SK-N-SH (cell line): Measurements from ENCODE around the gene COMMD7. TPM values are rescaled to one million over a fixed set of nuclear protein-coding genes. Genes with fewer than 3 reads are reported as not detected.

Experiments
- CTCF ChIA-PET: fragments of 300-600, 350-600 bp; formaldehyde crosslinking; extraction: SDS; loops from one replicate; lab custom pipeline; 2021; lab: Yijun Ruan, JAX
- POLR2A ChIA-PET: fragments of 350-600 bp; sonication (Branson Sonifier 250); formaldehyde crosslinking; extraction: SDS; loops from one replicate; lab custom pipeline; 2020; ENCODE audit warnings: antibody characterized with exemption, inconsistent platforms; lab: Yijun Ruan, JAX
- DNase-seq: peaks from one replicate; pipeline ENCODE4 v3.0.0; 2012
- H2AFZ ChIP-seq: fragments of 200-600 bp; sonication (generic); 2 replicates; pipeline ENCODE4 v1.8.1; 2016; ENCODE audit warnings: antibody characterized with exemption, mild to moderate bottlenecking, low read depth
- H3F3A ChIP-seq: fragments of 200-600 bp; sonication (generic); replicated peaks from 2 replicates; pipeline ENCODE3; 2016; ENCODE audit warnings: antibody characterized with exemption, mild to moderate bottlenecking; ENCODE audit not compliant: insufficient read depth
- H3K27ac ChIP-seq, 2 experiments: fragments of 200-500 bp in 1 of 2; fragments of 200-600 bp in 1 of 2; sonication (Bioruptor generic) in 1 of 2; sonication (generic), shearing (Covaris generic) in 1 of 2; 2 replicates each; pipeline versions ENCODE4 v1.5.1 to v1.6.1; 2014 to 2016; ENCODE audit warnings: low read depth in 2 of 2, inconsistent platforms in 1 of 2, low read length in 1 of 2, mild to moderate bottlenecking in 1 of 2, mixed read lengths in 1 of 2
- H3K27me3 ChIP-seq: fragments of 200-600 bp; sonication (generic), shearing (Covaris generic); 2 replicates; pipeline ENCODE4 v1.6.1; 2016; ENCODE audit warnings: mixed run types; ENCODE audit not compliant: insufficient read depth
- H3K36me3 ChIP-seq, 2 experiments: fragments of 200-500 bp in 1 of 2; fragments of 200-600 bp in 1 of 2; sonication (Bioruptor generic) in 1 of 2; sonication (generic) in 1 of 2; replicated peaks in 1 of 2; 2 replicates each; pipeline versions ENCODE3 to v1.5.1; 2014 to 2016; ENCODE audit warnings: low read length in 1 of 2, mild to moderate bottlenecking in 1 of 2; ENCODE audit not compliant: insufficient read depth in 2 of 2, control insufficient read depth in 1 of 2
- H3K4me1 ChIP-seq, 2 experiments: fragments of 200-500 bp in 1 of 2; fragments of 200-600 bp in 1 of 2; sonication (Bioruptor generic) in 1 of 2; sonication (generic), shearing (Covaris generic) in 1 of 2; 2 replicates each; pipeline versions ENCODE4 v1.5.1 to v1.6.1; 2014 to 2016; ENCODE audit warnings: low read depth in 1 of 2, low read length in 1 of 2, mixed run types in 1 of 2; ENCODE audit not compliant: insufficient read depth in 2 of 2, control insufficient read depth in 1 of 2
- H3K4me2 ChIP-seq: fragments of 200-600 bp; sonication (generic), shearing (Covaris generic); 2 replicates; pipeline ENCODE4 v1.6.1; 2017; ENCODE audit warnings: mixed run types
- H3K4me3 ChIP-seq, 2 experiments: fragments of 200-500 bp in 1 of 2; fragments of 200-600 bp in 1 of 2; sonication (Bioruptor generic) in 1 of 2; sonication (generic), shearing (Covaris generic) in 1 of 2; 2 replicates each; pipeline versions ENCODE4 v1.5.1 to v1.8.1; 2014 to 2016; ENCODE audit warnings: low read depth in 2 of 2, inconsistent platforms in 1 of 2, low read length in 1 of 2, mild to moderate bottlenecking in 1 of 2, mixed read lengths in 1 of 2, moderate library complexity in 1 of 2
- H3K79me2 ChIP-seq: fragments of 200-600 bp; sonication (generic); 2 replicates; pipeline ENCODE4 v1.8.1; 2017; ENCODE audit warnings: mild to moderate bottlenecking; ENCODE audit not compliant: insufficient read depth
- H3K9ac ChIP-seq: fragments of 200-600 bp; sonication (generic); 2 replicates; pipeline ENCODE4 v1.6.1; 2017; ENCODE audit warnings: mixed run types
- H3K9me2 ChIP-seq: fragments of 200-600 bp; sonication (generic); 2 replicates; pipeline ENCODE4 v1.6.1; 2017; ENCODE audit warnings: mixed run types
- H3K9me3 ChIP-seq: fragments of 200-600 bp; sonication (generic); 2 replicates; pipeline ENCODE4 v1.6.1; 2017; ENCODE audit warnings: mixed run types, mild to moderate bottlenecking, moderate library complexity
- H4K20me1 ChIP-seq: fragments of 200-600 bp; sonication (generic); 2 replicates; pipeline ENCODE4 v1.6.1; 2017; ENCODE audit warnings: mild to moderate bottlenecking, mixed run types; ENCODE audit not compliant: insufficient read depth
- CHD2 ChIP-seq: fragments of 150-350 bp; IDR thresholded peaks from 2 replicates; pipeline ENCODE4 v1.6.1; 2018; ENCODE audit warnings: low read length; ENCODE audit not compliant: partially characterized antibody
- ELF1 ChIP-seq: IDR thresholded peaks from 2 replicates; pipeline ENCODE4 v1.4.0; 2012
- EZH2phosphoT487 ChIP-seq: fragments of 200-600 bp; sonication (generic); IDR thresholded peaks from 2 replicates; pipeline ENCODE4 v1.6.1; 2017; ENCODE audit warnings: low read depth, mixed run types, mild to moderate bottlenecking, antibody characterized with exemption, moderate library complexity, borderline replicate concordance
- FOSL2 ChIP-seq: IDR thresholded peaks from 2 replicates; pipeline ENCODE4 v1.4.0; 2012; ENCODE audit warnings: low read depth, mild to moderate bottlenecking, moderate library complexity, borderline replicate concordance
- GATA2 ChIP-seq: sonication (generic); formaldehyde crosslinking; IDR thresholded peaks from 2 replicates; pipeline ENCODE4 v1.5.0; 2020; ENCODE audit warnings: mild to moderate bottlenecking, missing genetic modification reagents
- JUND ChIP-seq: IDR thresholded peaks from 2 replicates; pipeline ENCODE4 v1.4.0; 2012
- POLR2AphosphoS5 ChIP-seq: IDR thresholded peaks from 2 replicates; pipeline ENCODE4 v1.6.1; 2012; ENCODE audit warnings: low read depth, low read length
- RAD21 ChIP-seq: IDR thresholded peaks from 2 replicates; pipeline ENCODE4 v1.6.1; 2012; ENCODE audit warnings: mild to moderate bottlenecking, low read length
- RFX5 ChIP-seq: IDR thresholded peaks from 2 replicates; pipeline ENCODE4 v1.6.1; 2012; ENCODE audit warnings: mild to moderate bottlenecking, improper control_type of control experiment, low read length
- SIN3A ChIP-seq: IDR thresholded peaks from 2 replicates; pipeline ENCODE4 v1.6.1; 2012; ENCODE audit warnings: low read depth, mild to moderate bottlenecking, low read length, moderate library complexity, borderline replicate concordance
- SMC3 ChIP-seq: IDR thresholded peaks from 2 replicates; pipeline ENCODE4 v1.6.1; 2012; ENCODE audit warnings: low read depth, low read length, improper control_type of control experiment
- TCF12 ChIP-seq: IDR thresholded peaks from 2 replicates; pipeline ENCODE4 v1.4.0; 2012
- TEAD4 ChIP-seq: IDR thresholded peaks from 2 replicates; pipeline ENCODE4 v1.4.0; 2012; ENCODE audit warnings: mild to moderate bottlenecking, borderline replicate concordance; ENCODE audit not compliant: insufficient read depth
- YY1 ChIP-seq: IDR thresholded peaks from 2 replicates; pipeline ENCODE4 v1.4.0; 2012; ENCODE audit warnings: low read depth, mild to moderate bottlenecking
- WGBS: methylation state at CpG from one replicate; pipeline ENCODE4 v1.1.6; 2017; ENCODE audit warnings: low lambda C conversion rate; 5-methylcytosine and 5-hydroxymethylcytosine counted together
- polyA plus RNA-seq, 3 experiments: library from polyadenylated mRNA; depleted of rRNA; stranded (reverse); fragments of >200 nt; gene quantifications; 2 replicates each; pipeline ENCODE4 v1.2.3, GENCODE V29; 2012
- TF ChIP-seq, protein P1 (sequence below): IDR thresholded peaks from 2 replicates; pipeline ENCODE4; 2012
- TF ChIP-seq, protein P2 (sequence below): fragments of 200-600 bp; sonication (generic); IDR thresholded peaks from 2 replicates; pipeline ENCODE4 v1.6.1; 2017; ENCODE audit warnings: antibody characterized with exemption, mild to moderate bottlenecking, moderate library complexity

COMMD7 gene
- polyA plus RNA-seq, 1 of the 3 experiments (the other 2 are of a cell fraction): 38.0 TPM

DNA sequence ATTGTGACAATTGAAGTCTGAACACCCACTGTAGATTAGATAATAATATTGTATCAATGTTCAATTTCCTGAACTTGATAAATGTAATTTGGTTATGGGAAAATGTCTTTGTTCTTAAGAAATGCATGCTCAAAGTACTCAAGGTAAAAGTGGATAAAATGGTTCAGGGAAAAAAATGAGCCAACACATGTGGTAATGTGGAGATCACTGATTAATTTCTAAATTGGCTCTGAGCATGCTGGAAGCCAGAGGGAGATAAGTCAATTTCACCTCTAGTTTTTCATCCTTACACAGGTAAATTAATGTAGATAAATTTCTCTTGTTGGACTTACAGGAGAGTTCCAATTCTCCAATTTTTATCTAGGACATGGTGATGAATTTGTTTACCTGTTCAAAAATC is 8.0 kb upstream of the COMMD7 start:
- TF ChIP-seq GATA2: no peak
- TF ChIP-seq EZH2phosphoT487: no peak
- no peak for TF ChIP-seq TEAD4
- TF ChIP-seq, protein P1, sequence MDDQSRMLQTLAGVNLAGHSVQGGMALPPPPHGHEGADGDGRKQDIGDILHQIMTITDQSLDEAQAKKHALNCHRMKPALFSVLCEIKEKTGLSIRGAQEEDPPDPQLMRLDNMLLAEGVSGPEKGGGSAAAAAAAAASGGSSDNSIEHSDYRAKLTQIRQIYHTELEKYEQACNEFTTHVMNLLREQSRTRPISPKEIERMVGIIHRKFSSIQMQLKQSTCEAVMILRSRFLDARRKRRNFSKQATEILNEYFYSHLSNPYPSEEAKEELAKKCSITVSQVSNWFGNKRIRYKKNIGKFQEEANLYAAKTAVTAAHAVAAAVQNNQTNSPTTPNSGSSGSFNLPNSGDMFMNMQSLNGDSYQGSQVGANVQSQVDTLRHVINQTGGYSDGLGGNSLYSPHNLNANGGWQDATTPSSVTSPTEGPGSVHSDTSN: no peak
- TF ChIP-seq POLR2AphosphoS5: no peak
- TF ChIP-seq TCF12: no peak
- no peak for TF ChIP-seq RFX5
- no peak for TF ChIP-seq RAD21
- TF ChIP-seq FOSL2: no peak
- no peak for TF ChIP-seq JUND
- TF ChIP-seq CHD2: no peak
- TF ChIP-seq ELF1: no peak
- no peak for TF ChIP-seq SMC3
- no peak for TF ChIP-seq SIN3A
- H3K4me2 ChIP-seq: no peak overlapping the region
- no peak overlapping the region for H3K27ac ChIP-seq
- no peak overlapping the region for H3K9ac ChIP-seq
- H3K4me1 ChIP-seq: peaks cover 0 to 26% of the 10 kb centered on the region in 2 experiments; a peak in 2 of 4 replicates
- no peaks in the 10 kb centered on the region for H4K20me1 ChIP-seq
- H3F3A ChIP-seq: peaks cover 34% of the 10 kb centered on the region
- H2AFZ ChIP-seq: no peak overlapping the region
- no peaks in the 10 kb centered on the region for H3K27me3 ChIP-seq
- no peaks in the 10 kb centered on the region for H3K9me3 ChIP-seq
- H3K4me3 ChIP-seq: no peak overlapping the region
- no peak for DNase-seq
- no peaks in the 10 kb centered on the region for H3K9me2 ChIP-seq
- no peaks in the 10 kb centered on the region for H3K36me3 ChIP-seq
- no peaks in the 10 kb centered on the region for H3K79me2 ChIP-seq
- ChIA-PET POLR2A (no interaction called here), CTCF (no interaction called here)

DNA sequence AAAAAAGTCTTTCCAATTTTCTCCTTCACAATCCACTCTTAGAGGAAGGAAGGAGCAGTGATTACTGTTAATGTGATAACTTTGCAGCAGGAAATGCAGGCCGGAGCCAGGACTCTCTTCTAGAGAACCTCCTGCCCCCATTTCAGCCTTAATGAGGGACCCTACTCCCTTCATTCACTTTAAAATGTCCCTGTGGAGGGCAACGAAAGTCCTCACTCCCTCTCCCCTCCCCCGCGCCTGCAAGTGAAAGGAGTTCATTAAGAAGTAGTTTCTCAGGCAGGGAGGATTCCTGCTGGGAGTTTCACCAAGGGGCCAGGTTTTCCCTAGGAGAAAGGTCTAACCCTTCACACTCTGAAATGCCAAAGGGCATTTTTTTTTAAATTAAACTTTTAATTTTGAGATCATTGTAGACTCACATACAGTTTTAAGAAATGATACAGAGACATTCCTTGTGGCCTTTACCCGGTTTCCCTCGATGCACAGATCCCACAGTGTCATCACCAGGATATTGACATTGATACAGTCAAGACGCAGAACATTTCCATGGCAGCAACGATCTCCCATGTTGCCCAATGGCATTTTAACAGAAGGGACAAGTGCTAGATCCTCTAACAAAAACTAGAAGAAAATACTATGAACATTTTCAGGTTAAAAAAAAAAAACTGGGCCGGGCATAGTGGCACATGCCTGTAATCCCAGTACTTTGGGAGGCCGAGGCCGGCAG is 6.8 kb upstream of the COMMD7 start:
- WGBS: 94% methylated on average over 11 of the region's 11 CpGs

More for the DNA sequence above, 6.8 kb upstream of the COMMD7 start:
- Histone ChIP-seq H3F3A (peaks cover 41% of the 10 kb centered on the region), H3K4me1 (peaks cover 0 to 34% of the 10 kb centered on the region in 2 experiments; a peak in 2 of 4 replicates), H3K27me3 (no peaks in the 10 kb centered on the region), H3K4me3 (no peak overlapping the region), H4K20me1 (no peaks in the 10 kb centered on the region), H3K4me2 (no peak overlapping the region), H3K9me2 (no peaks in the 10 kb centered on the region), H3K79me2 (no peaks in the 10 kb centered on the region), H3K36me3 (no peaks in the 10 kb centered on the region), H3K9me3 (no peaks in the 10 kb centered on the region), H2AFZ (no peak overlapping the region), H3K27ac (no peak overlapping the region), H3K9ac (no peak overlapping the region)
- no peak for DNase-seq
- POLR2A ChIA-PET: no interaction called here
- CTCF ChIA-PET: no interaction called here
- TF ChIP-seq YY1: no peak
- TF ChIP-seq, protein P2, sequence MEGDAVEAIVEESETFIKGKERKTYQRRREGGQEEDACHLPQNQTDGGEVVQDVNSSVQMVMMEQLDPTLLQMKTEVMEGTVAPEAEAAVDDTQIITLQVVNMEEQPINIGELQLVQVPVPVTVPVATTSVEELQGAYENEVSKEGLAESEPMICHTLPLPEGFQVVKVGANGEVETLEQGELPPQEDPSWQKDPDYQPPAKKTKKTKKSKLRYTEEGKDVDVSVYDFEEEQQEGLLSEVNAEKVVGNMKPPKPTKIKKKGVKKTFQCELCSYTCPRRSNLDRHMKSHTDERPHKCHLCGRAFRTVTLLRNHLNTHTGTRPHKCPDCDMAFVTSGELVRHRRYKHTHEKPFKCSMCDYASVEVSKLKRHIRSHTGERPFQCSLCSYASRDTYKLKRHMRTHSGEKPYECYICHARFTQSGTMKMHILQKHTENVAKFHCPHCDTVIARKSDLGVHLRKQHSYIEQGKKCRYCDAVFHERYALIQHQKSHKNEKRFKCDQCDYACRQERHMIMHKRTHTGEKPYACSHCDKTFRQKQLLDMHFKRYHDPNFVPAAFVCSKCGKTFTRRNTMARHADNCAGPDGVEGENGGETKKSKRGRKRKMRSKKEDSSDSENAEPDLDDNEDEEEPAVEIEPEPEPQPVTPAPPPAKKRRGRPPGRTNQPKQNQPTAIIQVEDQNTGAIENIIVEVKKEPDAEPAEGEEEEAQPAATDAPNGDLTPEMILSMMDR: no peak
